Measurements from ENCODE around the gene CREM.

Gene CREM

GRCh38 chr10:35132727-35133126 lies 6.1 kb downstream of the CREM start:
- no peak overlapping the region for H3K27ac ChIP-seq
- no peak overlapping the region for H2AFZ ChIP-seq
- no peaks in the 10 kb centered on the region for H3K27me3 ChIP-seq (ENCODE audit: control insufficient read depth, insufficient read depth, low read length)
- H3K4me1 ChIP-seq = peaks cover 2% of the 10 kb centered on the region
- H3K9me3 ChIP-seq (ENCODE audit: control insufficient read depth, low read length) = no peaks in the 10 kb centered on the region
- H3K4me3 ChIP-seq (ENCODE audit: low read depth, low read length) = no peak overlapping the region
- no peak for TF ChIP-seq CTCF (IDR thresholded peaks at IDR 0.05)
- H3K36me3 ChIP-seq (ENCODE audit: control insufficient read depth, insufficient read depth, low read length) = no peaks in the 10 kb centered on the region
- H3K79me2 ChIP-seq = peaks cover 20% of the 10 kb centered on the region
- H3K9ac ChIP-seq = no peak overlapping the region
- H3K4me2 ChIP-seq (ENCODE audit: low read length) = no peak overlapping the region

- no peak for TF ChIP-seq CTCF (IDR thresholded peaks at IDR 0.05)
- H3K4me1 ChIP-seq = peaks cover 2% of the 10 kb centered on the region
Observed at GRCh38 chr10:35133586-35133985, 6.9 kb downstream of the CREM start.

GRCh38 chr10:35135861-35136260 lies 9.2 kb downstream of the CREM start:
- Histone ChIP-seq H3K4me3 (ENCODE audit: low read depth, low read length) (no peak overlapping the region), H3K27ac (no peak overlapping the region), H3K27me3 (ENCODE audit: control insufficient read depth, insufficient read depth, low read length) (no peaks in the 10 kb centered on the region), H3K4me2 (ENCODE audit: low read length) (no peak overlapping the region), H3K9me3 (ENCODE audit: control insufficient read depth, low read length) (no peaks in the 10 kb centered on the region), H3K4me1 (peaks cover 4% of the 10 kb centered on the region), H2AFZ (no peak overlapping the region), H3K9ac (no peak overlapping the region), H3K36me3 (ENCODE audit: control insufficient read depth, insufficient read depth, low read length) (no peaks in the 10 kb centered on the region), H3K79me2 (peaks cover 19% of the 10 kb centered on the region)
- TF ChIP-seq CTCF (IDR thresholded peaks at IDR 0.05) = no peak

More at GRCh38 chr10:35133586-35133985, 6.9 kb downstream of the CREM start:
- Histone ChIP-seq H3K9me3 (ENCODE audit: control insufficient read depth, low read length) (no peaks in the 10 kb centered on the region), H3K27ac (no peak overlapping the region), H2AFZ (no peak overlapping the region), H3K4me3 (ENCODE audit: low read depth, low read length) (no peak overlapping the region), H3K36me3 (ENCODE audit: control insufficient read depth, insufficient read depth, low read length) (no peaks in the 10 kb centered on the region), H3K79me2 (peaks cover 20% of the 10 kb centered on the region), H3K4me2 (ENCODE audit: low read length) (no peak overlapping the region), H3K9ac (no peak overlapping the region), H3K27me3 (ENCODE audit: control insufficient read depth, insufficient read depth, low read length) (no peaks in the 10 kb centered on the region)

GRCh38 chr10:35136263-35136815 lies 9.7 kb downstream of the CREM start:
- Histone ChIP-seq H3K36me3 (ENCODE audit: control insufficient read depth, insufficient read depth, low read length) (no peaks in the 10 kb centered on the region), H3K9me3 (ENCODE audit: control insufficient read depth, low read length) (no peaks in the 10 kb centered on the region), H2AFZ (no peak overlapping the region), H3K79me2 (peaks cover 19% of the 10 kb centered on the region), H3K27ac (no peak overlapping the region), H3K9ac (no peak overlapping the region), H3K27me3 (ENCODE audit: control insufficient read depth, insufficient read depth, low read length) (no peaks in the 10 kb centered on the region), H3K4me1 (peaks cover 4% of the 10 kb centered on the region), H3K4me3 (ENCODE audit: low read depth, low read length) (no peak overlapping the region), H3K4me2 (ENCODE audit: low read length) (no peak overlapping the region)
- TF ChIP-seq CTCF (IDR thresholded peaks at IDR 0.05) = no peak

- no peak overlapping the region for H3K4me2 ChIP-seq (ENCODE audit: low read length)
- no peak for TF ChIP-seq CTCF (IDR thresholded peaks at IDR 0.05)
- no peak overlapping the region for H3K4me3 ChIP-seq (ENCODE audit: low read depth, low read length)
- no peaks in the 10 kb centered on the region for H3K36me3 ChIP-seq (ENCODE audit: control insufficient read depth, insufficient read depth, low read length)
- no peaks in the 10 kb centered on the region for H3K27me3 ChIP-seq (ENCODE audit: control insufficient read depth, insufficient read depth, low read length)
- no peak overlapping the region for H3K27ac ChIP-seq
- H3K4me1 ChIP-seq = peaks cover 4% of the 10 kb centered on the region
- no peak overlapping the region for H3K9ac ChIP-seq
- H2AFZ ChIP-seq = no peak overlapping the region
- peaks cover 13% of the 10 kb centered on the region for H3K79me2 ChIP-seq
- H3K9me3 ChIP-seq (ENCODE audit: control insufficient read depth, low read length) = no peaks in the 10 kb centered on the region
Observed at GRCh38 chr10:35140126-35140525, 13.5 kb downstream of the CREM start.
